Uterus (tissue), 2 donors: Measurements from ENCODE around the gene NSRP1.

Source experiments
- POLR2A ChIP-seq, 2 donors: fragments of 450-650 bp; IDR thresholded peaks; one replicate each; pipeline ENCODE4 v1.6.1; 2016; ENCODE audit warnings: antibody characterized with exemption in 2 of 2, mild to moderate bottlenecking in 1 of 2, moderate library complexity in 1 of 2
- TF ChIP-seq, protein P1 (sequence below), 4 experiments: fragments of 200-600 bp in 2 of 4; fragments of 450-650 bp in 2 of 4; sonication (generic) in 2 of 4; IDR thresholded peaks; one replicate each; pipeline ENCODE4 v1.5.1; 2016 to 2019; ENCODE audit warnings: antibody characterized with exemption in 4 of 4, mild to moderate bottlenecking in 2 of 4, moderate library complexity in 1 of 4

DNA sequence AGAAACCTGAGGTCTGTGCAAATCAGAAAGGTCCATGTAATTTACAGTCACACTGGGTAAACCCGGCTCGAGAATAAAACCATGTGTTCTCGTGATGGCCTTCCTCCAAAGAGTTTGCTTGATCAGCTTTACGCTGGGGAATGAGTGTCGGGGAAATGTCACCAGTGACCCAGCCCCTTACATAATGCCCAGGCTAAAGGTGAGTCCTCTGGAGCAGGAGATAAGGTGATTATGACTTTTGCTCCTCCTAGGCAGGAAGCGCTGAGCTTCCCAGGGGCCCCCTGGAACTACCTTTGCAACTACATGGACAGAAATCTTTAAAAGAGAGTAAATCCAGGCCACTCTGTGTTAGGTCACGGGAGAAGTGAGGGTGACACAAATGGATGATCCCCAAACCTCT is 103.2 kb downstream of the NSRP1 start:
- TF ChIP-seq, protein P1, sequence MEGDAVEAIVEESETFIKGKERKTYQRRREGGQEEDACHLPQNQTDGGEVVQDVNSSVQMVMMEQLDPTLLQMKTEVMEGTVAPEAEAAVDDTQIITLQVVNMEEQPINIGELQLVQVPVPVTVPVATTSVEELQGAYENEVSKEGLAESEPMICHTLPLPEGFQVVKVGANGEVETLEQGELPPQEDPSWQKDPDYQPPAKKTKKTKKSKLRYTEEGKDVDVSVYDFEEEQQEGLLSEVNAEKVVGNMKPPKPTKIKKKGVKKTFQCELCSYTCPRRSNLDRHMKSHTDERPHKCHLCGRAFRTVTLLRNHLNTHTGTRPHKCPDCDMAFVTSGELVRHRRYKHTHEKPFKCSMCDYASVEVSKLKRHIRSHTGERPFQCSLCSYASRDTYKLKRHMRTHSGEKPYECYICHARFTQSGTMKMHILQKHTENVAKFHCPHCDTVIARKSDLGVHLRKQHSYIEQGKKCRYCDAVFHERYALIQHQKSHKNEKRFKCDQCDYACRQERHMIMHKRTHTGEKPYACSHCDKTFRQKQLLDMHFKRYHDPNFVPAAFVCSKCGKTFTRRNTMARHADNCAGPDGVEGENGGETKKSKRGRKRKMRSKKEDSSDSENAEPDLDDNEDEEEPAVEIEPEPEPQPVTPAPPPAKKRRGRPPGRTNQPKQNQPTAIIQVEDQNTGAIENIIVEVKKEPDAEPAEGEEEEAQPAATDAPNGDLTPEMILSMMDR (IDR thresholded peaks at IDR 0.05) = no peak
- TF ChIP-seq POLR2A (IDR thresholded peaks at IDR 0.05) = no peak
